Measurements from ENCODE around the gene YBEY. TPM values are rescaled to one million over a fixed set of nuclear protein-coding genes. Genes with fewer than 3 reads are reported as not detected.

YBEY gene
- polyA plus RNA-seq, 1 donor, result 22.1 TPM

- Histone ChIP-seq H3K36me3 (ENCODE audit: control insufficient read depth, insufficient read depth, low read length) (peaks cover 49% of the 10 kb centered on the region), H3K4me1 (ENCODE audit: control insufficient read depth, insufficient read depth, low read length) (no peaks in the 10 kb centered on the region), H3K27ac (ENCODE audit: low read length) (no peak overlapping the region), H3K27me3 (ENCODE audit: control insufficient read depth, insufficient read depth, low read length) (no peaks in the 10 kb centered on the region), H3K4me3 (ENCODE audit: low read length) (no peak overlapping the region), H3K9me3 (ENCODE audit: control insufficient read depth, low read depth, low read length) (no peaks in the 10 kb centered on the region)
- WGBS (ENCODE audit: insufficient coverage, low lambda C conversion rate), result no CpG with 5 or more reads among the region's 20 CpGs
- no peak for DNase-seq
Observed at GRCh38 chr21:46344219-46344915, 58.2 kb downstream of the YBEY start.

GRCh38 chr21:46345861-46346260, 59.7 kb downstream of the YBEY start:
- WGBS (ENCODE audit: insufficient coverage, low lambda C conversion rate), result no CpG with 5 or more reads among the region's 14 CpGs
- H3K4me1 ChIP-seq (ENCODE audit: control insufficient read depth, insufficient read depth, low read length), result no peaks in the 10 kb centered on the region
- no peak for DNase-seq
- H3K36me3 ChIP-seq (ENCODE audit: control insufficient read depth, insufficient read depth, low read length), result peaks cover 53% of the 10 kb centered on the region
- H3K27me3 ChIP-seq (ENCODE audit: control insufficient read depth, insufficient read depth, low read length), result no peaks in the 10 kb centered on the region
- no peaks in the 10 kb centered on the region for H3K9me3 ChIP-seq (ENCODE audit: control insufficient read depth, low read depth, low read length)
- H3K4me3 ChIP-seq (ENCODE audit: low read length), result no peak overlapping the region
- H3K27ac ChIP-seq (ENCODE audit: low read length), result no peak overlapping the region

GRCh38 chr21:46346296-46347202, 60.4 kb downstream of the YBEY start:
- no peaks in the 10 kb centered on the region for H3K4me1 ChIP-seq (ENCODE audit: control insufficient read depth, insufficient read depth, low read length)
- peaks cover 57% of the 10 kb centered on the region for H3K36me3 ChIP-seq (ENCODE audit: control insufficient read depth, insufficient read depth, low read length)
- H3K9me3 ChIP-seq (ENCODE audit: control insufficient read depth, low read depth, low read length), result no peaks in the 10 kb centered on the region
- no peak for DNase-seq
- H3K27me3 ChIP-seq (ENCODE audit: control insufficient read depth, insufficient read depth, low read length), result no peaks in the 10 kb centered on the region
- no CpG with 5 or more reads among the region's 34 CpGs for WGBS (ENCODE audit: insufficient coverage, low lambda C conversion rate)
- no peak overlapping the region for H3K4me3 ChIP-seq (ENCODE audit: low read length)
- H3K27ac ChIP-seq (ENCODE audit: low read length), result no peak overlapping the region

GRCh38 chr21:46347203-46347550, 61.0 kb downstream of the YBEY start:
- 100% methylated on average over 2 of the region's 10 CpGs for WGBS (ENCODE audit: insufficient coverage, low lambda C conversion rate)

More at GRCh38 chr21:46347203-46347550, 61.0 kb downstream of the YBEY start:
- Histone ChIP-seq H3K9me3 (ENCODE audit: control insufficient read depth, low read depth, low read length) (no peaks in the 10 kb centered on the region), H3K4me3 (ENCODE audit: low read length) (no peak overlapping the region), H3K36me3 (ENCODE audit: control insufficient read depth, insufficient read depth, low read length) (peaks cover 63% of the 10 kb centered on the region), H3K4me1 (ENCODE audit: control insufficient read depth, insufficient read depth, low read length) (no peaks in the 10 kb centered on the region), H3K27ac (ENCODE audit: low read length) (no peak overlapping the region), H3K27me3 (ENCODE audit: control insufficient read depth, insufficient read depth, low read length) (no peaks in the 10 kb centered on the region)
- no peak for DNase-seq

Other genes with a start within 250 kb of the YBEY start
- 201 TPM for gene COL6A2, start 188.2 kb upstream of the YBEY start, polyA plus RNA-seq
- 61.8 TPM for gene FTCD, start 130.8 kb upstream of the YBEY start, polyA plus RNA-seq
- 13.2 TPM for gene SPATC1L, start 101.9 kb upstream of the YBEY start, polyA plus RNA-seq
- gene LSS, start 57.6 kb upstream of the YBEY start, polyA plus RNA-seq, result 33.3 TPM
- gene MCM3AP, start 731 bp upstream of the YBEY start, polyA plus RNA-seq, result 77.5 TPM
- 8.7 TPM for gene C21orf58, start 37.5 kb downstream of the YBEY start, polyA plus RNA-seq
- 17.9 TPM for gene PCNT, start 37.8 kb downstream of the YBEY start, polyA plus RNA-seq
- 53.3 TPM for gene DIP2A, start 172.5 kb downstream of the YBEY start, polyA plus RNA-seq